Testis (tissue), 3 donors: ENCODE data around the gene BMP7. TPM values are rescaled to one million over a fixed set of nuclear protein-coding genes. Genes with fewer than 3 reads are reported as not detected.

Experiments
- DNase-seq: peaks from one replicate; pipeline ENCODE4 v3.0.0-alpha.2; 2019
- H3K27ac ChIP-seq, 2 donors: fragments of 200-600 bp; sonication (generic); one replicate each; pipeline ENCODE4 v1.5.1; 2019
- H3K27me3 ChIP-seq: fragments of 200-600 bp; sonication (generic); one replicate; pipeline ENCODE4 v1.5.1; 2019
- H3K36me3 ChIP-seq: fragments of 200-600 bp; sonication (generic); one replicate; pipeline ENCODE4 v1.5.1; 2017; ENCODE audit warnings: low read depth; ENCODE audit errors: missing control alignments
- H3K4me1 ChIP-seq: fragments of 200-600 bp; sonication (generic); one replicate; pipeline ENCODE4 v1.5.1; 2019
- H3K4me3 ChIP-seq, 2 donors: fragments of 200-600 bp; sonication (generic); one replicate each; pipeline ENCODE4 v1.5.1; 2017 to 2019
- H3K9me3 ChIP-seq: fragments of 200-600 bp; sonication (generic); one replicate; pipeline ENCODE4 v1.5.1; 2017
- CTCF ChIP-seq, 3 experiments: fragments of 450-650 bp in 2 of 3; fragments of 200-600 bp in 1 of 3; sonication (generic) in 1 of 3; IDR thresholded peaks; one replicate each; pipeline ENCODE4 v1.5.1; 2016 to 2019; ENCODE audit warnings: antibody characterized with exemption in 3 of 3, mild to moderate bottlenecking in 2 of 3, moderate library complexity in 1 of 3
- POLR2A ChIP-seq: fragments of 450-650 bp; IDR thresholded peaks from one replicate; pipeline ENCODE4 v1.6.1; 2017; ENCODE audit warnings: antibody characterized with exemption, mild to moderate bottlenecking, moderate library complexity
- WGBS, 2 donors: methylation state at CpG; one replicate each; pipeline ENCODE4 v1.1.5; 2018; 5-methylcytosine and 5-hydroxymethylcytosine counted together
- intact Hi-C: fragments of 100-400 bp; cut with DNase I; formaldehyde crosslinking; loops from one replicate; pipeline ENCODE4 v1.15.1; 2023; ENCODE audit warnings: low total_unique reads
- polyA plus RNA-seq: library from polyadenylated mRNA; stranded (reverse); fragments of 350-450 nt; fragmentation: Illumina TruSeq; extraction: RNeasy Lipid Tissue Mini Kit (QIAGEN cat#74804); gene quantifications from one replicate; pipeline ENCODE4 v1.2.3, GENCODE V29; 2014; ENCODE audit warnings: low read depth, low replicate concordance; ENCODE audit not compliant: insufficient read depth
- total RNA-seq, 2 donors: library from RNA; depleted of rRNA; stranded (reverse); fragments of >200 nt; gene quantifications; one replicate each; pipeline ENCODE4 v1.2.3, GENCODE V29; 2016

BMP7 gene
- total and polyA plus RNA-seq, 3 donors from 2014 or later, result 2.4 to 7.1 (median 3.3) TPM

GRCh38 chr20:57256205-57256604 is 10.2 kb downstream of the BMP7 start:
- Histone ChIP-seq H3K4me1 (no peaks in the 10 kb centered on the region), H3K27me3 (no peaks in the 10 kb centered on the region), H3K27ac (no peak overlapping the region), H3K9me3 (no peaks in the 10 kb centered on the region), H3K36me3 (no peaks in the 10 kb centered on the region), H3K4me3 (no peak overlapping the region)
- TF ChIP-seq POLR2A (no peak), CTCF (IDR thresholded peaks at IDR 0.05) (no peak)
- no peak for DNase-seq
- intact Hi-C loops, result no loop called here
- WGBS, 2 donors, result 82 to 86% methylated on average over 2 to 3 of the region's 3 CpGs

GRCh38 chr20:57255183-57255582 is 11.3 kb downstream of the BMP7 start:
- Histone ChIP-seq H3K4me3 (no peak overlapping the region), H3K9me3 (no peaks in the 10 kb centered on the region), H3K27me3 (no peaks in the 10 kb centered on the region), H3K4me1 (no peaks in the 10 kb centered on the region), H3K27ac (no peak overlapping the region), H3K36me3 (no peaks in the 10 kb centered on the region)
- WGBS, 2 donors, result 96 to 100% methylated on average over 1 of the region's 1 CpG
- intact Hi-C loops, result no loop called here
- TF ChIP-seq POLR2A (no peak), CTCF (IDR thresholded peaks at IDR 0.05) (no peak)
- no peak for DNase-seq

- intact Hi-C loops, result no loop called here
- H3K27ac ChIP-seq, result no peak overlapping the region
- no peaks in the 10 kb centered on the region for H3K4me1 ChIP-seq
- no peaks in the 10 kb centered on the region for H3K27me3 ChIP-seq
- DNase-seq, result no peak
- TF ChIP-seq POLR2A, result no peak
- 52 to 61% methylated on average over 8 of the region's 8 CpGs for WGBS, 2 donors
- no peaks in the 10 kb centered on the region for H3K36me3 ChIP-seq
- H3K9me3 ChIP-seq, result no peaks in the 10 kb centered on the region
- no peak overlapping the region for H3K4me3 ChIP-seq
Measured at GRCh38 chr20:57252559-57253162, 13.8 kb downstream of the BMP7 start.

GRCh38 chr20:57251949-57252348 is 14.5 kb downstream of the BMP7 start:
- WGBS, 2 donors, result 81 to 87% methylated on average over 9 of the region's 9 CpGs

GRCh38 chr20:57251344-57251743 is 15.1 kb downstream of the BMP7 start:
- intact Hi-C loops, result no loop called here
- Histone ChIP-seq H3K27me3 (no peaks in the 10 kb centered on the region), H3K9me3 (no peaks in the 10 kb centered on the region), H3K4me3 (no peak overlapping the region), H3K27ac (no peak overlapping the region), H3K36me3 (no peaks in the 10 kb centered on the region), H3K4me1 (no peaks in the 10 kb centered on the region)
- DNase-seq, result no peak
- 58 to 72% methylated on average over 6 to 7 of the region's 7 CpGs for WGBS, 2 donors
- TF ChIP-seq POLR2A (no peak), CTCF (IDR thresholded peaks at IDR 0.05) (no peak)

More at GRCh38 chr20:57251949-57252348, 14.5 kb downstream of the BMP7 start:
- no peak overlapping the region for H3K27ac ChIP-seq
- no peaks in the 10 kb centered on the region for H3K36me3 ChIP-seq
- H3K27me3 ChIP-seq, result no peaks in the 10 kb centered on the region
- TF ChIP-seq CTCF (IDR thresholded peaks at IDR 0.05) (no peak), POLR2A (no peak)
- H3K4me3 ChIP-seq, result no peak overlapping the region
- no peaks in the 10 kb centered on the region for H3K4me1 ChIP-seq
- DNase-seq, result no peak
- intact Hi-C loops, result no loop called here
- no peaks in the 10 kb centered on the region for H3K9me3 ChIP-seq
